HG03139 (cell line): ENCODE results near the gene PRKG1.
"Not testable (repeated sequence)": the region's sequence is repeated elsewhere in the genome, so short reads cannot be mapped to it uniquely, and the experiment has no call there.

Experiments
- ATAC-seq: cut with Tn5 transposase; IDR thresholded peaks from one replicate; pipeline ENCODE4 v1.9.1; 2021; ENCODE audit not compliant: unreplicated experiment

PRKG1 gene

GRCh38 chr10:51419196-51420093 is 345.2 kb downstream of the PRKG1 start:
- ATAC-seq: no peak

- no peak for ATAC-seq
These were observed 347.6 kb downstream of the PRKG1 start for GRCh38 chr10:51421853-51422252.

- peak; percentile 57 for ATAC-seq
These were observed 348.2 kb downstream of the PRKG1 start for GRCh38 chr10:51422311-51423120.

GRCh38 chr10:51423121-51423452 is 348.8 kb downstream of the PRKG1 start:
- ATAC-seq: no peak

GRCh38 chr10:51425431-51425830 is 351.1 kb downstream of the PRKG1 start:
- ATAC-seq: no peak

- no peak for ATAC-seq
These were observed 353.5 kb downstream of the PRKG1 start for GRCh38 chr10:51427758-51428157.

- ATAC-seq: no peak
These were observed 356.2 kb downstream of the PRKG1 start for GRCh38 chr10:51430506-51430905.

DNA sequence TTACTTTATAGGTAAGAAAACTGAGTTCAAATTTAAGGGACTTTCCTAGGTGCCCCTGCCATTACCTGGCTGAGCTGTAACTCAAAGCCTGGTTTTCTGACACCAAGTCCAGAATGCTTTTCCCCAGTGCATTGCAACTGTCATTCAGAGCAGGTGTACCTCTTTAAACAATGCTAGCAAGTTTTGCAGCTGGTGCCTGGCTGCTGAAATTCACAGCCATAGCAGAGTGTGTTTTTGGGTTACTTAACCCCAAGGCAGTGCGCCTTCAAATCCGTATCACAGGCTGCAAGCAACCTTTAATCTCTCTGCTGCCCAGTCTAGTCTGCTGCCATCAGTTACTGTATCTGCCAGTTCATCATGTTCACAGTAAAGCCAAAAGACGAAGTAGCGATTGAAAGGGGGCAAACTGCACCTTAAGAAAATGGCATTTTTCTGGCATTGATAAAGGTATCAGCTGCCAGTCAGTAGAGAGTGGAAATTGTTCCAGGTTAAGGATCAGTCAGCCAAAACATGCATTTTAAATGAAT is 359.7 kb downstream of the PRKG1 start:
- no peak for ATAC-seq

- ATAC-seq: no peak
These were observed 362.5 kb downstream of the PRKG1 start for GRCh38 chr10:51436805-51437204.

GRCh38 chr10:51439645-51440044 is 365.4 kb downstream of the PRKG1 start:
- ATAC-seq: no peak

GRCh38 chr10:51445588-51445987 is 371.3 kb downstream of the PRKG1 start:
- ATAC-seq: no peak

DNA sequence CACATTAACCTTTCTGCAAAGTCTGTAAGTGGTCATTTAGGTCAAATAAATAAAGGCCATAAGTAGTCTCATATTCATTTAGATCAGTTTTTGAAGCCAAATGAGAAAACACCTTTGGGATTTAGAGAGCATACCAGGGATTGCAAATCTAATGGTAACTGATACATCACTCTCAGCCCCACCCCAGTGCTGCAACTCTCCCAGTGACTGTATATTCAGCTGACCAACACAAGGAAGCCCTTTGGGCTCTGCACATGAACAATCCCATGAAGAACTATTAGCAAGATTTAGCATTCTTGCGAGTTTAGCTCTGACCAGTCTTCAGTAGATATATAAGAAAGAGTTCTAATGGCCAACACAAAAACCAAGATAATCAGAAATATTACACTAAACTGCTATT is 372.8 kb downstream of the PRKG1 start:
- ATAC-seq: no peak

DNA sequence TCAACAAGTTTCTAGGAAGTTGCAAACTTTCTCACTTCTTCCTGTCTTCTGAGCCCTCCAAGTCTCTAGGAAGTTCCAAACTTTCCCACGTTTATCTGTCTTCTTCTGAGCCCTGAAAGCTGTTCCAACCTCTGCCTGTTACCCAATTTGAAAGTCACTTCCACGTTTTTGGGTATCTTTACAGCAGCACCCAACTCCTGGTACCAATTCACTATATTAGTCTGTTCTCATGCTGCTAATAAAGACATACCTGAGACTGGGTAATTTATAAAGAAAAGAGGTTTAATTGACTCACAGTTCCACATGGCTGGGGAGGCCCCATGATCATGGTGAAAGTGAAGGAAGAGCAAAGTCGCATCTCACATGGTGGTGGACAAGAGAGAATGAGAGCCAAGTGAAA is 381.5 kb downstream of the PRKG1 start:
- not testable (repeated sequence) for ATAC-seq

GRCh38 chr10:51459476-51459875 is 385.2 kb downstream of the PRKG1 start:
- no peak for ATAC-seq

DNA sequence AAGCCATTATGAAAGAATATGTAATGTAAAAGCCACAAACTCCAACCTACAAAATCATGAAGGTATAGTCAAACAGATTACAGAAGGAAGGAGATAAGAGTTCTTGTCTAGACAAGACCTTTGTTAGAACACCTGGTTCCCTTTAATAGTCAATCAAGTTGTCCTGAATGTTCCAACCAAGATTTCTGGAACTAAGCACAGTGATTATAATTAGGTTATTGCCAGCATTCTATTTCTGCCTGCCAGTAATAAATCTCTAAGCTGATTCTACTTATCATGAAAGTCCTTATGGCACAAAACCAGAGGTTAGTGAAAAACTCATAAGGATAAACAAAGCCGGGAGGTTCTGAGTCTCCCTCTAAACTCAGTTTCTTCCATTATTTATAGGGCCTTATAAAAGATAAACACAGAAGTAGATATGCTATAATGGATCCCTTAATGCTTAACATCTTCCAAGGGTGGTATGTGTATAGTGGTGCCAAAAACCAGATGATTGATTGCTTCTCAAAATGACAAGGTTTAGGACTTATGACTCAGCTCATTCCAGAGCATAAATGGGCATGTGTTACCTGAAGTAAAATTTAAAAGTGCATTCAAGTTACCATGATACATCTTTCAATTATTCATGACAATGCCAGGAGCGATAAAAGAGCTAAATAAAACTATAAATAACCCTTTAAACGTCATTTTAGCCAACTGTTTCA is 387.9 kb downstream of the PRKG1 start:
- no peak for ATAC-seq

- ATAC-seq: no peak
These were observed 394.1 kb downstream of the PRKG1 start for GRCh38 chr10:51468424-51468823.

GRCh38 chr10:51469686-51470085 is 395.4 kb downstream of the PRKG1 start:
- ATAC-seq: no peak

DNA sequence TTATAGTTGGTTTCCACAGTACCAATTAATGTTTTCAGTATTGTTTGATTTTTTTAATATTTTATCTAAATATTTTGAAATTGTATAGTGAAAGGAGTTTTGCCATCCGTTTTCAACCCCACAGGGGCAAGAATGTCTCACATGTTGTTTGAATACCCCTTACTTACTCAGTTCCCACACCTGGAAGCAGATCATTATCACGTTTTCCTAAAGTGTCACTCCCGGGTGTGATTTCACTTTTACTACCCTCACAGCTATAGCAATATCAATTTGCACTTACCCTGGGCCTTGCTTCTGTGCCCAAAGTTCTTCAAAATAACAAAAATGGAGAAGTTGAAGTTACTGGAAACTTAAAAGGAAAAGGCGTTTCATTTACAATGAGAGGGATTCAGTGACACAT is 397.0 kb downstream of the PRKG1 start:
- ATAC-seq: no peak

- ATAC-seq: no peak
These were observed 397.9 kb downstream of the PRKG1 start for GRCh38 chr10:51472154-51472553.

- ATAC-seq: no peak
These were observed 405.4 kb downstream of the PRKG1 start for GRCh38 chr10:51479711-51480110.

DNA sequence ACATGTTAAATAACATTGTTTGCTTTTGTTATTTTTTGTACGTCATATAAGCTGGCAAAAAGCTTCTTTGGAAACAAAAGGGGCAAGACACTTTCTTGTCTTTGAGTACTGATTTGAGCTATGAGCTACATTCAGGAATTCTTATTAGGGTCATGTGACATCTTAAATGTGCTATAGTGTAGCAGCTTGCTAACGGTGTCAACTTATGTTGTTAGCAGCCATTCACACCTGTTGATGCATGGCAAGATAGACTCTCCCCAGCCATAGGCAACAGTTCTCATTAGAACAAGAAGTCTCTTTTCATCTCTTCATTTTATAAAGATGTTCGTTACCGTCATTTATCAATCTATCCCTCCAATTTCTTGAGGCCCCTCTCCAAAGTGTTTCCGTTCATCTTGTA is 411.4 kb downstream of the PRKG1 start:
- no peak for ATAC-seq
